ENCODE data around the gene RGPD6.
"Not testable (repeated sequence)": the region's sequence is repeated elsewhere in the genome, so short reads cannot be mapped to it uniquely, and the experiment has no call there.

DNA sequence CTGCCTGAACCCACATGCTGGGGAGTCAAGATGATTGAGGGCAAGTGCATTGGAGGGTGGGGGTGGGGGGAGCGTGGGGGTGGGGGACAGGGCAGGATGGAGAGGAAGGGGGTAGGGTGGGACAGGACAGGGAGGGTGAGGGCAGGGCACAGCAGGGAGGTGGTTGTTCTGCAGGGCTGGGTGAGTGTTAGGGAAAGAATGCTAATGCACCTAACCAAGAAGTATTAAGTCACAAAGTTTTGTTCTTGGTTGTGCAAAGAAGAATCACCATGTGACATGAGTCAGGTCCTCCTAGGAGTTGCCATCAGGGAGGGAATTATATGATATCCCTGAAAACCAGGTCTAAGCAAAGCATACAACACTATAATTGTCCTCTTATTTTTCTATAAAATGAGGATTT lies 36.9 kb upstream of the RGPD6 start:
- TF ChIP-seq POLR2A, CTCF, POLR2AphosphoS5 (IDR thresholded peaks at IDR 0.05): not testable (repeated sequence)
